Right kidney (tissue), 9 donors: Measurements from ENCODE around the gene CBFB.
"Not testable (repeated sequence)": the region's sequence is repeated elsewhere in the genome, so short reads cannot be mapped to it uniquely, and the experiment has no call there.

Experiments used
- DNase-seq: peaks from one replicate; pipeline ENCODE4 v3.0.0-alpha.2; 2016
- long read RNA-seq, 8 donors: transcript quantifications; one replicate each; lab custom pipeline, GENCODE V29; 2026

Gene CBFB
- long read RNA-seq, donor 1, transcript CBFB-201 (6 exons, 3,136 nt) = major isoform, 6 of 11 reads
- long read RNA-seq, donor 1, partial matches to known transcripts = 0 of 11 reads
- long read RNA-seq, donor 1, other reads (novel, unspliced or antisense) = 0 of 11 reads
- long read RNA-seq, donor 2, partial matches to known transcripts = 0 of 4 reads
- long read RNA-seq, donor 2, other reads (novel, unspliced or antisense) = 0 of 4 reads
- long read RNA-seq, donor 3, partial matches to known transcripts = 0 of 8 reads
- long read RNA-seq, donor 3, other reads (novel, unspliced or antisense) = 0 of 8 reads
- long read RNA-seq, donor 4, transcript CBFB-202 (6 exons, 2,971 nt) = minor isoform, 5 of 14 reads
- long read RNA-seq, donor 4, transcript CBFB-201 (6 exons, 3,136 nt) = major isoform, 6 of 14 reads
- long read RNA-seq, donor 4, partial matches to known transcripts = 0 of 14 reads
- long read RNA-seq, donor 4, other reads (novel, unspliced or antisense) = 0 of 14 reads
- long read RNA-seq, donor 5, transcript CBFB-202 (6 exons, 2,971 nt) = minor isoform, 8 of 22 reads
- long read RNA-seq, donor 5, transcript CBFB-201 (6 exons, 3,136 nt) = major isoform, 13 of 22 reads
- long read RNA-seq, donor 5, partial matches to known transcripts = 0 of 22 reads
- long read RNA-seq, donor 5, other reads (novel, unspliced or antisense) = 0 of 22 reads
- long read RNA-seq, donor 6, transcript CBFB-201 (6 exons, 3,136 nt) = major isoform, 8 of 22 reads
- long read RNA-seq, donor 6, partial matches to known transcripts = 11 of 22 reads
- long read RNA-seq, donor 6, other reads (novel, unspliced or antisense) = 0 of 22 reads
- long read RNA-seq, donor 7 = 0 reads
- long read RNA-seq, donor 8, partial matches to known transcripts = 6 of 14 reads
- long read RNA-seq, donor 8, other reads (novel, unspliced or antisense) = 0 of 14 reads

DNA sequence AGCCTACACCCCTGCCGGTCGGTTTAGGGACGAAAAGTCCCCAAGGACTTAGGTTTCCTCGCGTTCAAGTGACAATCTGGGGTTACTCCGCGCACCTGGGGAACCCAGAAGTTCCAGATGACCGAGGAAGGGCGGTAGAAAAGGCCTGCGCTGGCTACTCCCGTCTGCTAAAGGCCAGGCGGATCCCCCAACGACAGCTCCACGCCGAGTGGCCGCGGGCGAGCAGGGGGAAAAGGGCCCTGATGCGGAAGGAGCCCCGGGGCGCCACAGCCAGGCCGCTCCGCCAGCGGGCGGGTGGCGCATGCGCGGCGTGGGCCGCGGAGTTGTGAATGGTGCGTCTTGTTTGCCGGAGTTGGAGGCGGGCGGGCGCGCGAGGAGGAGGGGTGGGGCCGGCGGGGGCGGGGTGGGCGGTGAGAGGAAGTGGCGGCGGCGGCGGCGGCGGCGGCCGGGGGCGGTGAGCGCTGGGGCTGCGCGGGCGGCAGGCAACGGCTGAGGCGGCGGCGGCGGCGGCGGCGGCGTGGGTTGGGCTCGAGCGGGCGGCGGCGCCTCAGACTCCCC lies at the start of gene CBFB:
Gene CBFB (plus strand): TSS at position 454 of the 558 bp plus-strand sequence. CDS start 259 bp downstream, outside the sequence.
- DNase-seq = peak; percentile 88

DNA sequence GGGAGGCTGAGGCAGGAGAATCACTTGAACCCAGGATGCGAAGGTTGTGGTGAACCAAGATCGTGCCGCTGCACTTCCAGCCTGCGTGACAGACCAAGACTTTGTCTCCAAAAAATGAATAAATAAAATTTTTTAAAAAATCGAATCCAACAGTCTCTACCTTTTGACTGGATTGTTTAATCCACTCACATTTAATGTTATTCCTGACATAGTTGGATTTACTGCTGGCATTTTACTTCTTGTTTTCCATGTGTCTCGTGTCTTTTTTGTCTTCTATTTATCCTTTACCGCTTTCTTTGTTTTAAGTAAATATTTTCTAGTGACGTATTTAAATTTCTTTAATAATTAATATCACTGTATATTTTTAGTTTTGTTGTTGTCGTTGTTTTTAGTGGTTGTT lies 45.9 kb upstream of the CBFB start:
- no peak for DNase-seq

DNA sequence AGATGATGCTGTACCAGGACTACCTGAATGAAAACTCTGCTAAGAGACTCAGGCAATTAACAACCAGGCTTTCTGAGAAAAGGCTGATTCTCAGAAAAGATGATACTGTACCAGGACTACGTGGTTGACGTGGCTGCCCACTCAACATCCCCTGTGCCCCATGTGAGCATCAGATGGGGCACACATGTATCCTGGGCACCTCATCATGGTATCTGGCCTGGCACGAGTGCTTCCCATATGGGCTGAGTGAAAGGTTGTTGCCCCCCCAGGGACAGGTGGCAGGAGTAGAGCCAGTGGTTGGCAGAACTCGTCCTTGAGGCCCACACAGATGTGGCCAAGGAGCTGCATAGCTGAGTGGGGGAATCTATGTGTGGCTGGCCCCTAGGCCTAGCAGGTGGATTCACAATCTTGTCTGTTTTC lies 44.0 kb upstream of the CBFB start:
- DNase-seq = no peak

DNA sequence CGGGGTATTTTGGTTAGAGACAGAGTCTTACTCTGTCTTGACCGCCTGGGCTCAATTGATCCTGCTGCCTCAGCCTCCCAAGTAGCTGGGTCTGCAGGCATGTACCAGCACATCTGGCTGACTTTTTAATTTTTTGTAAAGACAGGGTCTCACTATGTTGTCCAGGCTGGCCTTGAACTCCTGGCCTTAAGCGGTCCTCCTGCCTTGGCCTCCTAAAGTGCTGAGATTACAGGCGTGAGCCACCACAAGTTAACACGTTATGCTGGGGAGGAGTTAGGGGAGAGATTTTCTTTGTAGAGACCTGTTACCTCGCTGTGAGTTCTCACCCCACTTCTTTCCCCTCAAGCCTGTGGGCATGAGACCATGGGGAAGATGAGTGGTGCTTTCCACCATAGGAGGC lies 42.4 kb upstream of the CBFB start:
- no peak for DNase-seq

DNA sequence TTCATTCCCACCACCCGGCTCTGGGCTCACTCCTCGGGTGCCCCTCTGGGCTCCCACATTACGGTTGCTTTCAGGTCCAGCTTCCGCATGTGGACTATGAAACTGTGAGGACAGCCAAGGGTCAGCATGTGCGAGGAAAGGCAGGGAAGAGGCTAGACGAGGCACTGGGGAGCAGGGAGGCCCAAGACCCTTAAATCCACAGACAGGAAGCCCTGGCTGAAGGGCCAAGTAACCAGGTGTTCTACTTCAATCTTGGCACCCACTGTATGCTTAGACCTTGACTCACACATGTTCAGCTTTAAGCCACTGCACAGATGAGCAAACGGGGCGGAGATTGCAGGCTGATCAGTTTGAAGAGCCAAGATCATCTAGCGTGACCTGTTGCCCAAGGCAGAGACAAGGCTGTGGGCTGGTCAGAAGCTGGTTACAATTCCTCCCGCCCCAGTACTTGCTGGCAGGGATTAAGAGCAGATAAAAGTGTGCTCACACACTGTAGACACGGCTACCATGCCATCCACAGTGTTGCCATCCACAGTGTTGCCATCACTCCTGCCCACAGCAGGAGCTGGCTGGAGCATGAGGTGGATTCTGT lies 40.7 kb upstream of the CBFB start, which contains the start of gene CES4A:
Gene CES4A (plus strand): TSS at position 393 of the 592 bp plus-strand sequence. CDS start 184 bp downstream, at position 577.
- no peak for DNase-seq

DNA sequence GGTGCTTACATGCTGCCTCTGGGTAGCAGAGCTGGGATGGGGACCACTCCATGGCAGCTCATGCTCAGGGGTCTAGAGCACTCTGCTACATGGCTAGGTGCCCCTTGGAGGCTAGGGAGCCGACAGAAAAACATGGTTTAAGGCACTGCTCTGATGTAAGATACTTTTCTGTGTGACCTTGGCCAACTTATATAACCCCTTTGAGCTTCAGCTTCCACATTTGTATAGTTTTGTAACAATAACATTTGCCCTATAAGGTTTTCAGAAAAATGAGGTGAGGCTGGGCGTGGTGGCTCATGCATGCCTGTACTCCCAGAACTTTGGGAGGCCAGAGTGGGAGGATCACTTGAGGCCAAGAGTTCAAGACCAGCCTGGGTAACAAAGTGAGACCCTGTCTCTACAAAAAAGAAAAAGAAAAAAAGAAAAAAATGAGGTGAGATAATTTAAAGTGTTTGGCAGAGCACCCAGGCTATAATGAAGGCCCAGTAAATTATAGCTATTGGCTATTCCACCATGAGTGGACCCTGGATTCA lies 37.3 kb upstream of the CBFB start:
- DNase-seq = no peak

DNA sequence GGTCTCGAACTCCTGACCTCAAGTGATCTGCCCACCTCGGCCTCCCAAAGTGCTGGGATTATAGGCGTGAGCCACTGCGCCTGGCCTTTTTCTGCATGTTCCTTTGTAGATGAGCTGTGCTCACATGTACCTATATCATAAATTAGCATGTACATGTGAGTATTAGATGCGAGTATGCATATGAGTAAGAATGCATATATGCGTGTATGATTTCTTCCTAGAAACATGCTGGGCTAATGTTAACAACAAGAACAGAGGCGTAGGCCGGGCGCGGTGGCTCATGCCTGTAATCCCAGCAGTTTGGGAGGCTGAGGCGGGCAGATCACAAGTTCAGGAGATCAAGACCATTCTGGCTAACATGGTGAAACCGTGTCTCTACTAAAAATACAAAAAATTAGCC lies 35.4 kb upstream of the CBFB start:
- DNase-seq = not testable (repeated sequence)

DNA sequence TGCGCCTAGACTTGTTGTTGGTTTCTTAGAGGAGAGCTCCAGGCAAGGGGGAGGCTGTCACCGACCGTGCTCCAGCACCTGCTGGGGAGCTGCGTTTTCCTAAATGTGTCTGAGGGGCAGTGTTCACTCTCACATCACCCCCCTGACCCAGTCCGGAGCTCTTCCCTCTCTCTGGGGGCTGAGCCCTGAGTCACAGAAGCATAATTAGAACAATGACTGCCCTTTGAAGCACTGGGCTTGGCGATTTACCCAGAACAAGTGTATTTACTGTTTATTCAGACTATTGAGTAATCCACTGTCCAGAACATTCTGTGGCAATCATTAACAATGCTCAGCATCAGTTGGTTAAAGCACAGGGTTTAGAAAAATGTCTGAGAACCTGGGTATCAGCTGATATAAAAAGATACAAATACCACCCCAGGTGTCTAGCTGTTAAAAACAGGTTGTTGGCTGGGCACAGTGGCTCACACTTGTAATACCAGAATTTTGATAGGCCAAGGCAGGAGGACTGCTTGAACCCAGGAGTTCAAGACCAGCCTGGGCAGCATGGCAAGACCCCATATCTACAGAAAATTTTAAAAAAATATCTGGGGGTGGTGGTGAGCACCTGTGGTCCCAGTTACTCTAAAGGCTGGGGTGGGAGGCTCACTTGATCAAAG lies 32.5 kb upstream of the CBFB start:
- no peak for DNase-seq

DNA sequence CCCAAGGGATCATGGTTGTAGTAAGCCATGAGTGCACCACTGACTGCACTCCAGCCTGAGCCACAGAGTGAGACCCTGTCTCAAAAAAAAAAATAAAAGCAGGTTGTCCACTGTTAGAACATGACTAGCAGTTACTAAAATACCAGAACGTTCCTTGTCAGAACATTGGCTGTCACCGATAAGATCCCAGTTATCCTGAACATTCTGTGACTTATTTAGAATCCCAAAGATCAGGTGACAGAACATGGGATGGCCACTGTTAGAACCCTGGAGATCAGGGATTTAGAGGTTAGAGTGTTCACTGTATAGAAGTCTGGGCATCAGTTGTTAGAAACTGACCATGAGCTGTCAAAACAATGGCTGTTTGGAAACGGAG lies 32.0 kb upstream of the CBFB start:
- no peak for DNase-seq

DNA sequence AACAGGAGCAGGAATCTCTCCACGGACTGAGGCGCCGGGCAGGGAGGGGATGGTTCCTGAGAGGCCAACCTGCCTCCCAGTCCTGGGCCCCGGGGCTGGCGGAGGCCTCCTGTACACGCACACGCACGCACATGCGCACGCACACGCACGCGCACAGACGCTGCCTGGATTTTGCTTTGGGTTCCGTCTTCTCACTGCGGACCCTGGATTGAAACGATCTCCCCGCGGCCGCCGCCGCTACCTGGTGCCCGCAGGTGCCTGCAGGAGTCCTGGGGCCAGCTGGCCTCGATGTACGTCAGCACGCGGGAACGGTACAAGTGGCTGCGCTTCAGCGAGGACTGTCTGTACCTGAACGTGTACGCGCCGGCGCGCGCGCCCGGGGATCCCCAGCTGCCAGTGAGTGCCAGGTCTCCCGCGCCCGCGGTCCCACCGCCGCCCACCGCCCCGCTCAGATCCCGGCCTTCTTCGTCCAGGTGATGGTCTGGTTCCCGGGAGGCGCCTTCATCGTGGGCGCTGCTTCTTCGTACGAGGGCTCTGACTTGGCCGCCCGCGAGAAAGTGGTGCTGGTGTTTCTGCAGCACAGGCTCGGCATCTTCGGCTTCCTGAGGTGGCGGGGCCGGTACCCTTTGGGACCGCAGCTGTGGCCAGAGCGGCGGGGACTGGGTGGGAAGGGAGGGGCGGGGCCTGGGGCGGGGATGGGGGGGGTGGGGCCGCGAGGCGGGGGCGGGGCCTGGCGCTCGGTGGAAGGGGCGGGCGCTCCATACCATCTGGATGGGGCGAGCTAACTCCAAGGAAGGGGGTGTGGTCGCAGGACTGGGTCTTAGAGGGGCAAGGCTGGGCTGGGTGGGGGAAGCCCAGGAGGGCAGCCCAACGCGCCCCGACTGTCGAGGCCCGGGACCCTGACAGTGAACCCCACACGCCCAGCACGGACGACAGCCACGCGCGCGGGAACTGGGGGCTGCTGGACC lies 28.3 kb upstream of the CBFB start:
- DNase-seq = peak; percentile 75

DNA sequence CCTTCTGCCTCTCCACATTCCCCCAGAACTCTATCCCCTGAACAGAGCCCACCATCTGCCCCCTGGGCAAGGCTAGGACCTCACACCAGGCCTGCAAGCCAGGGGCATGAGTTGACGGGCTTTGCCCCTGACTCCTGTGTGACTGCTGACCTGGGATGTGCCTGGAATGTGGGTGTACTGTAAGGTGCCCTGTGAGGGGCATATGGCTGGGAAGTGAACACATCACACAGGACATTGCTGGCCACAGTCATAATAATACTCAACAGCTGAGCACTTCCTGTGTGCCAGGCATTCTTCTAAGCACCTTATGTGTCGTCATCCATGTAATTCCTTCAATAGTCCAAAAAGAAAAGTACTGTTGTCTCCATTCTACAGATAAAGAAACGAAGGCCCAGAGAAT lies 27.2 kb upstream of the CBFB start:
- DNase-seq = no peak

DNA sequence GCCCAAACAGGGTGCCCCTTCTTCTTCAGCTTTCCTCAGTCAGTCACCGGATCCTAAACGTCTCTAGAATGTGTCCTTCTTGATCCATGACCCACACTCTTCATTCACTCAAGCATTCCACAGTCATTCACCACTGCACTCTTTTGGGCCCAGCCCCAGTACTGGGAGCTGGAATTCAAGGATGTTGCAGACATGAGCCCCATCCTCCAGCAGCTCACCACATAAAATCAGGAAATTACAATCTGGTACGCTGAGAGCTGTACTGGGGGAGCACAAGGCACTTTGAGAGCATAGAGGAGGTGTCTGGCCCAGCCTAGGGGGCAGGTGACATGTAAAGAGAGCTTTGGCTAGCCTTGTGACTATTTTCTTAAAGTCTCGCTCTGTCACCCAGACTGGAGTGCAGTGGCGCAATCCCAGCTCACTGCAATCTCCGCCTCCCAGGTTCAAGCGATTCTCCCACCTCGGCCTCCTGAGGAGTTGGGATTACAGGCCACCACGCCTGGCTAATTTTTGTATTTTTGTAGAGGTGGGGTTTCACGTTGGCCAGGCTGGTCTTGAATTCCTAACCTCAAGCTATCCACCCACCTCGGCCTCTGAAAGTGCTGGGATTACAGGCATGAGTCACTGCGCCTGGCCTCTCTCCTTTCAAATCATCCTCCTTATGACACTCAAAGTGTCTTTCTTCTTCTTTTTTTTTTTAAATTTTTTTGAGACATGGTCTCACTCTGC lies 21.9 kb upstream of the CBFB start:
- peak; percentile 18 for DNase-seq

DNA sequence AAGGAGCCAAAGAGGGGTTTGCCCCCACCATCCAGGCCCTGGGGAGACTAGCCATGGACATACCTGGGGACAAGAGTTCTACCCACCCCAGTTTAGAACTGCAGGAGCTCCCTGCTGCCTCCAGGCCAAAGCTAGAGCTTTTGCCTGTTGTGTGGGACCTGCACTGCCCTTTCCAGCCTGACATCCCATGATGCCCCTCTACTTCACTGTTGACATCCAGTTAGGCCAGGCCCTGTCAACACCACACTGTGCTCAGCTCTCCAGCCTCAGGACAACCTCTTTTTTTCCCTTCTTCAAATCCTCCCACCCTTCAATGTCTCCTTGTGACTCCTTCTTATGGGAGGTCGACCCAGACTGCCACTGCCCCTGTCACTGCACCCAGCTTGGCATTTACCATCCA lies 19.8 kb upstream of the CBFB start:
- no peak for DNase-seq

DNA sequence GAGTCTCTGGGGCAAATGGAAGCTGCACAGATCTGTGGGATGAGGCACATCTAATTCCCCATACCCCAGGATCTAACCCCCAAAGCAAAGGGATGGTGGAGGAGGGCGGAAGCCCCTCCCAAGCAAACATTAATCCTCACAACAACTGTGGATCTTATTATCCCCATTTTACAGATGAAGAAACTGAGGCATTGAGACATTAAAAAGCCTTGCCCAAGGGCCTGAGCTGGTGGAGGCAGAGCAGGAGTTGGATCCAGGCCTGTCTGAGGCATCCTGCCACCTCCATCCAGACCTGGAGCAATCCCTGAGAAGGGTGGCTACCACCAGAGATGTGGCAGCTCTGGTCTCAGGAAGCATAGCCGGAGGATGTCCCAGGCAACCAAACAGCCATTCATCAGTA lies 17.7 kb upstream of the CBFB start:
- no peak for DNase-seq

DNA sequence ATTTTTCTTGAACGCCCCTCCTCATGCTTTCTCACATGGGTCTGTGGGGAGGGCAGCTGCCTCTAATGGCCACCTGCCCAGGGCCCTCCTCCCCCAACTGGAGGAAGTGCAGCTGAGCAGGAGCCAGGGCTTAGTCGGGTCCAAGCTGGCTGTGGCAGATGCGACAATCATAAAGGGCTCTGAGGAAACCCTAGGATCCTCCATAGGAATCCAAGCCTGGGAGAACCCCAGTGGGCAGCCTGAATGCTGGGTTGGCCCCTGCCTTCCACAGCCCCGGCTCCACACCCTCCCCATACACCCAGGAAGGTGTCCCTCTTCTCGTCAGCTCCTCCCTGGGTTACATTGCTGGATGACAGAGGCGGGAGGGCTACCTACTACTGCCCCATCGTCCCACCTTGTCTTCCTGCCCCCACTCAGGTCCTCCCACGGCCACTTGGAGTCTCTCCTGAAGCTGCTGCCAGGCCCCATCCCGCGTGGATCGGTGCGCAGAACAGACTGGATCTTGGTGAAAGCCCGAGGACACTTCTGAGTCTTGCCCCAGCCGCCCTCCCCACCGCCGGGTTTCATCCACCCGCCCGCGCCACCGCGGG lies 15.6 kb upstream of the CBFB start:
- no peak for DNase-seq

DNA sequence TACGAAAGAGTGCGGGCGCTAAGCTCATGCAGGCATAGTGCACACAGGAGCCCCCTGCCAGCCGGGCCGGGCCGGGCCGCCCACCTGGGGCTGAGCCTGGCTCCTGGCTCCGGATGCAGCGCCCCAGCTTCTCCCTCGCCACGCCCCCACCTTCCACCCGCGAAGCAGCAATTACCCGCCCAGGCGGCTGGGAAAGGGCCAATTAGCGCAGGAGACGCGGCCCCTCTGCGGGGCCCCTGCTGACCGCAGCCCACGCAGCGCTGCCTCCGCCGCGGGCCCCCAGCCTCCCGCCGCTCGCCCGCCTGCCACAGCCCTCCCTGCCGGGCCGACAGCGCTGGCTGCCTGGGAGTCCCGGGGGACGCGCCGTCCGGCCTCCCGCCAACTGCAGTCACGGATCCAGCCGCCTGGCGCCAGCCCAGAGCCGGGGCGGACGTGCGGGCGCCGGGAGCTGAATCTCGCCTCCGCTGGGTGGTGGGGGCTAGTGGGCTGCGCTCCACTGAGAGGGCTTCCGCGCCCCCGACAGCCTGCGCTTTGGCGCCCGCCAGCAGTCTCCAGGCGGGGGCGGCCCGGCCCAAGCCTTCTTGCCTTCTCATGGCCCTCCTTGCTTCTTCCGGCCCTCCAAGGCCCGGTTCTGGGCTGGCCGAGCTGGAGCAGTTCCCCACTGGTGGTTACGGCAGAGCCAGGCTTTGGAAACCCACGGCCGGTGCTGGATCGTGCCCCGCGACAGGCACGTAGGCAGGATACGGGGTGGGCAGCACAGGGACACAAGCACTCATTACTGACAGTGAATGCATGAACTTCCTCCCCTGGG lies 14.9 kb upstream of the CBFB start:
- DNase-seq = peak; percentile 88

DNA sequence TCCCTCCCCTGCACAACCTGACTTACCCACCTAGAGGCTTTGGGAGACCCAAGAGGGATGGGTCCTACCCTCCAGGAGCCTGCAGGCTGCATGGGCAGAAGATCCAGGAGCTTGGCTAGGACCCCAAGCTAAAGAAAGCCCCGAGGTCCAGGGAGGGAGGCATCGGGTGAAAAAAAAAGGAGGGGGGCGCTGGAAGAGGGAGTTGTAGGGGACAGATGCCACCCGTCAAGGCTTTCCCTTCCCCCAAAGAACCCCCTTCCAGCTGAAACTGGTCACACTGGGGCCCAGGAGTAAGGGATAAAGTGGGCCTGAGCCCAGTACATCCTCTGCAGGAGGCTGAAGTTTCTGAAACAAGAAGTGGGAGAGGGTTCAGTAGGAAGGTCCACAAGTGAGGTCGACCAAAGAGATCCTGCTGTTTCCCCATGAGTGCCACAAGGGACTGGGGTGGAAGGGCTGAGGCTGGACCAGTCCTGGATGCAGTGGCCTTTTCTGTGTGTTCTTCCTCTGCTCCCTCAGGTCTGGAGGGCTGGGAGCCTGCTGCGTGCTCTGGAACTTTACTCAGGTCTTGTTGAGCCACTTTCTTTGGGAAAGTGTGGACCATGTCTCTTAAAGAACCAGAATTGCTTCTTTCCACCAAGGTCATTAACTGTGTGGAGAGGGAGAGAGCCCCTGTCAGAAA lies 14.2 kb upstream of the CBFB start:
- DNase-seq = peak; percentile 31

DNA sequence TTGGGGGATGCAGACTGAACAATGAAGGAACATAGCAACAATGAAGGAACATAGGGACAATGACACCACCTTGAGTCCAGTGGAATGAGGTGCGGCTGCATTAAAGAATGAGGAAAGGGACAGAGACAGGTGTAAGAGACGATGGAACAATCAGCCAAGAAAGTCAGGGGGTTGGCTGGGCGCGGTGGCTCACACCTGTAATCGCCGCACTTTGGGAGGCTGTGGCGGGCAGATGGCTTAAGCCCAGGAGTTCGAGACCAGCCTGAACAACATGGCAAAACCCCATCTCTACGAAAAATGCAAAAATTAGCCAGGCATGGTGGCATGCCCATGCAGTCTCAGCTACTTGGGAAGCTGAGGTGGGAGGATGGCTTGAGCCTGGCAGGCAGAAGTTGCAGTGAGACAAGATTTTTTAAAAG lies 13.6 kb upstream of the CBFB start:
- no peak for DNase-seq
